Panc1 (cell line): ENCODE measurements around the gene CPSF4. TPM values are rescaled to one million over a fixed set of nuclear protein-coding genes. Genes with fewer than 3 reads are reported as not detected.
A peak's percentile ranks its signal among the peaks of the same experiment; 100 is the strongest.

ENCODE experiments used
- ATAC-seq: fragments of 200-7000 bp; cut with Tn5 transposase; 2 replicates; pipeline ENCODE4 v1.9.1; 2020; ENCODE audit warnings: mild to moderate bottlenecking, moderate library complexity
- BruUV-seq: library from RNA; stranded (reverse); fragments of 400-500 nt; replicated peaks from 2 replicates; lab custom pipeline; 2021; lab: Mats Ljungman, UMichigan
- CTCF ChIA-PET: fragments of 300-600 bp; sonication (Branson Sonifier 250); formaldehyde crosslinking; loops from one replicate; lab custom pipeline; 2022; ENCODE audit warnings: antibody characterized with exemption; lab: Charles Lee
- POLR2A ChIA-PET: fragments of 300-600 bp; sonication (Branson Sonifier 250); formaldehyde crosslinking; loops from one replicate; lab custom pipeline; 2022; ENCODE audit warnings: antibody characterized with exemption; lab: Charles Lee
- DNase-seq: peaks from one replicate; pipeline ENCODE4 v3.0.0-alpha.2; 2010; ENCODE audit warnings: low read depth, low spot score
- H3K27ac ChIP-seq: 2 replicates; pipeline ENCODE4 v1.5.1; 2011; ENCODE audit warnings: mild to moderate bottlenecking, low read length, inconsistent platforms
- H3K27me3 ChIP-seq: fragments of 200-500 bp; sonication (Bioruptor generic); 2 replicates; pipeline ENCODE4 v1.6.0; 2014; ENCODE audit warnings: low read length, inconsistent platforms; ENCODE audit not compliant: control insufficient read depth, insufficient read depth
- H3K36me3 ChIP-seq: fragments of 200-500 bp; sonication (Bioruptor generic); 2 replicates; pipeline ENCODE4 v1.5.1; 2014; ENCODE audit warnings: inconsistent platforms, mild to moderate bottlenecking, low read length, moderate library complexity; ENCODE audit not compliant: control insufficient read depth, insufficient read depth
- H3K4me1 ChIP-seq: 2 replicates; pipeline ENCODE4 v1.5.1; 2011; ENCODE audit warnings: inconsistent platforms, mild to moderate bottlenecking, low read length, moderate library complexity; ENCODE audit not compliant: control insufficient read depth, insufficient read depth
- H3K4me3 ChIP-seq, 2 experiments: 2 replicates each; pipeline ENCODE4 v1.5.1; 2011 to 2012; ENCODE audit warnings: low read depth in 2 of 2, low read length in 2 of 2, mild to moderate bottlenecking in 2 of 2, inconsistent platforms in 1 of 2, moderate library complexity in 1 of 2
- H3K9me3 ChIP-seq: fragments of 200-500 bp; sonication (Bioruptor generic); 2 replicates; pipeline ENCODE4 v1.5.1; 2014; ENCODE audit warnings: low read depth, mild to moderate bottlenecking, inconsistent platforms, low read length, moderate library complexity; ENCODE audit not compliant: control insufficient read depth, insufficient read depth
- CTCF ChIP-seq: fragments of 450-650 bp; IDR thresholded peaks from 2 replicates; pipeline ENCODE4 v1.5.1; 2017; ENCODE audit warnings: mild to moderate bottlenecking
- POLR2AphosphoS5 ChIP-seq: IDR thresholded peaks from 2 replicates; pipeline ENCODE4 v1.6.1; 2012; ENCODE audit warnings: mild to moderate bottlenecking, low read depth, low read length, moderate library complexity
- REST ChIP-seq, 2 experiments: IDR thresholded peaks; 2 replicates each; pipeline ENCODE4 v1.6.1; 2011 to 2012; ENCODE audit warnings: low read depth in 2 of 2, control low read depth in 1 of 2, low read length in 1 of 2, mild to moderate bottlenecking in 1 of 2, moderate library complexity in 1 of 2; ENCODE audit not compliant: insufficient read depth in 1 of 2
- SIN3A ChIP-seq: IDR thresholded peaks from 2 replicates; pipeline ENCODE4 v1.6.1; 2012; ENCODE audit warnings: low read depth, mild to moderate bottlenecking, low read length, moderate library complexity, borderline replicate concordance; ENCODE audit not compliant: insufficient read depth
- TCF7L2 ChIP-seq: IDR thresholded peaks from 2 replicates; pipeline ENCODE4 v1.6.1; 2011; ENCODE audit warnings: mild to moderate bottlenecking, low read depth, low read length, inconsistent platforms
- in situ Hi-C: cut with HindIII; loops from 2 replicates; pipeline ENCODE4 v1.10.0; 2016; ENCODE audit warnings: low sequenced_read_pairs, low pct_unique_long_range_greater_than_20kb
- intact Hi-C: fragments of 100-400 bp; cut with micrococcal nuclease; formaldehyde crosslinking; loops from one replicate; pipeline ENCODE4 v1.10.0; 2022; ENCODE audit not compliant: unreplicated experiment
- total RNA-seq: library from RNA; stranded (reverse); gene quantifications from one replicate; pipeline ENCODE4 v1.2.1, GENCODE V29; 2021; ENCODE audit not compliant: unreplicated experiment

CPSF4 gene
- total RNA-seq, 1 experiment from 2014 or later: 57.0 TPM

GRCh38 chr7:99446096-99446495 is 7.4 kb downstream of the CPSF4 start:
- Histone ChIP-seq H3K27me3 (no peaks in the 10 kb centered on the region), H3K36me3 (peaks cover 16% of the 10 kb centered on the region; the same call in 1 of the 2 replicates), H3K9me3 (no peaks in the 10 kb centered on the region), H3K4me1 (no peaks in the 10 kb centered on the region), H3K27ac (no peak overlapping the region), H3K4me3 (no peak overlapping the region)
- DNase-seq (no peak), ATAC-seq (no peak)
- ChIA-PET POLR2A (interaction anchor here (0.6 kb wide), 1 partner anchor 11 kb away, joined by 3 read pairs; no protein-coding TSS in a partner anchor), CTCF (no interaction called here)
- intact Hi-C loops (no loop called here), in situ Hi-C loops (no loop called here)
- TF ChIP-seq CTCF (no peak), SIN3A (no peak), POLR2AphosphoS5 (no peak), TCF7L2 (no peak), REST (IDR thresholded peaks at IDR 0.05; ENCODE audit: insufficient read depth in 1 of 2, low read depth in 2 of 2, low read length in 1 of 2) (no peak)
- BruUV-seq: no TSS peak

GRCh38 chr7:99447943-99448342 is 9.2 kb downstream of the CPSF4 start:
- no peak for TF ChIP-seq TCF7L2
- no peak for TF ChIP-seq REST (IDR thresholded peaks at IDR 0.05; ENCODE audit: insufficient read depth in 1 of 2, low read depth in 2 of 2, low read length in 1 of 2)
- no peak; the same call in 1 of the 2 replicates for TF ChIP-seq CTCF
- 0 out of 2 replicates have a peak, but pooled peaks have one; percentile 5 for TF ChIP-seq POLR2AphosphoS5
- TF ChIP-seq SIN3A: no peak
- ATAC-seq (peak; percentile 76), DNase-seq (no peak)
- Histone ChIP-seq H3K4me3 (no peak overlapping the region), H3K9me3 (no peaks in the 10 kb centered on the region), H3K27me3 (no peaks in the 10 kb centered on the region), H3K36me3 (peaks cover 17% of the 10 kb centered on the region; the same call in 1 of the 2 replicates), H3K4me1 (no peaks in the 10 kb centered on the region), H3K27ac (no peak overlapping the region)
- in situ Hi-C loops: no loop called here
- intact Hi-C loops: no loop called here
- CTCF ChIA-PET: no interaction called here
- no TSS peak for BruUV-seq
- POLR2A ChIA-PET: no interaction called here
